Sigmoid colon (tissue), 7 donors: ENCODE results near the gene GPR139. TPM values are rescaled to one million over a fixed set of nuclear protein-coding genes. Genes with fewer than 3 reads are reported as not detected.

Experiments
- DNase-seq: peaks from one replicate; pipeline ENCODE4 v3.0.0-alpha.2; 2019
- H3K27ac ChIP-seq, 4 donors: fragments of 200-600 bp; sonication (generic); one replicate each; pipeline ENCODE4 v1.5.1; 2016 to 2019; ENCODE audit warnings: mild to moderate bottlenecking in 1 of 4
- H3K27me3 ChIP-seq, 3 donors: fragments of 200-600 bp; sonication (generic); one replicate each; pipeline ENCODE4 v1.5.1; 2019; ENCODE audit warnings: mild to moderate bottlenecking in 1 of 3
- H3K36me3 ChIP-seq, 4 donors: fragments of 200-600 bp; sonication (generic); one replicate each; pipeline ENCODE4 v1.5.1; 2016 to 2019
- H3K4me1 ChIP-seq, 4 donors: fragments of 200-600 bp; sonication (generic); one replicate each; pipeline ENCODE4 v1.5.1; 2017 to 2019
- H3K4me3 ChIP-seq, 4 donors: fragments of 200-600 bp; sonication (generic); one replicate each; pipeline ENCODE4 v1.5.1; 2017 to 2019; ENCODE audit warnings: mild to moderate bottlenecking in 2 of 4, moderate library complexity in 1 of 4
- H3K9me3 ChIP-seq, 4 donors: fragments of 200-600 bp in 3 of 4; sonication (generic) in 3 of 4; one replicate each; pipeline versions ENCODE4 v1.5.1 to v1.6.1; 2013 to 2019
- EP300 ChIP-seq, 4 donors: sonication (generic); formaldehyde crosslinking; IDR thresholded peaks; one replicate each; pipeline ENCODE4 v1.6.1; 2017; ENCODE audit warnings: antibody characterized with exemption in 4 of 4
- POLR2A ChIP-seq, 2 donors: fragments of 450-650 bp; IDR thresholded peaks; one replicate each; pipeline ENCODE4 v1.6.1; 2016; ENCODE audit warnings: antibody characterized with exemption in 2 of 2, mild to moderate bottlenecking in 2 of 2, moderate library complexity in 2 of 2
- POLR2AphosphoS5 ChIP-seq, 4 donors: sonication (generic); formaldehyde crosslinking; IDR thresholded peaks; one replicate each; pipeline ENCODE4 v1.6.1; 2017; ENCODE audit warnings: antibody characterized with exemption in 4 of 4
- WGBS, 2 donors: extraction: QIAGEN DNeasy Blood & Tissue Kit; methylation state at CpG; one replicate each; pipeline ENCODE4 v1.1.7; 2013; 5-methylcytosine and 5-hydroxymethylcytosine counted together
- intact Hi-C: fragments of 100-400 bp; cut with DNase I; formaldehyde crosslinking; loops from one replicate; pipeline ENCODE4 v1.15.1; 2023
- polyA plus RNA-seq, 3 donors: library from polyadenylated mRNA; stranded (reverse); fragments of 200-250 nt; gene quantifications; one replicate each; pipeline ENCODE4 v1.2.3, GENCODE V29; 2013
- total RNA-seq, 4 donors: library from RNA; depleted of rRNA; stranded (reverse); fragments of >200 nt; gene quantifications; one replicate each; pipeline ENCODE4 v1.1.0, GENCODE V29; 2016
- TF ChIP-seq, protein P1 (sequence below), 4 experiments: fragments of 450-650 bp in 3 of 4; fragments of 200-600 bp in 1 of 4; IDR thresholded peaks; one replicate each; pipeline ENCODE4 v1.5.1; 2016 to 2019; ENCODE audit warnings: antibody characterized with exemption in 4 of 4, mild to moderate bottlenecking in 3 of 4, moderate library complexity in 2 of 4
- donor health status: healthy with polysubstance abuse.
- donor health status: Bipolar disorder and iron deficiency.
- donor health status: healthy.

Gene GPR139
- total and polyA plus RNA-seq, 7 donors, result not detected

DNA sequence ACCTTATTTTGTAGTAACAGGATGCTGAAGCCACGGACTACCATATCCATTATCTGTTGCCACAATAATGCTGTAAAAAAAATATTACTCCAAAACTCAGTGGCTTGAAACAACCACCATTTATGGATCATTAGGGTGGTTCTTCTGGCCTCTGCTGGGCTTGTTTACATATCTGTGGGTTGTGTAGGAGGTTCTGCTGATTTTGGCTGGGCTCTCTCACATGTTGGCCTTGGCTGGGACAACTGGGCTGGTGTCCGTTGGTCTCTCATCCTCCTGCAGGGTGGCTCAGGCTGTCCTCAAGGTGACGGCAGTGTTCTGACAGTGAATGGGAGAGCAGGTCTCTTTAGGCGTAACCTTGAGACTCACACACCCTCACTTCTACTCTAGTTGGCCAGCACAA lies 76.0 kb downstream of the GPR139 start:
- intact Hi-C loops, result no loop called here
- WGBS, 2 donors, result 65 to 69% methylated on average over 4 of the region's 4 CpGs
- Histone ChIP-seq H3K36me3 (no peaks in the 10 kb centered on the region), H3K27ac (no peak overlapping the region), H3K27me3 (no peaks in the 10 kb centered on the region), H3K4me3 (no peak overlapping the region), H3K9me3 (no peaks in the 10 kb centered on the region), H3K4me1 (no peaks in the 10 kb centered on the region)
- DNase-seq, result no peak
- TF ChIP-seq POLR2A (IDR thresholded peaks at IDR 0.05), result no peak
- no peak for TF ChIP-seq POLR2AphosphoS5 (IDR thresholded peaks at IDR 0.05)
- TF ChIP-seq, protein P1, sequence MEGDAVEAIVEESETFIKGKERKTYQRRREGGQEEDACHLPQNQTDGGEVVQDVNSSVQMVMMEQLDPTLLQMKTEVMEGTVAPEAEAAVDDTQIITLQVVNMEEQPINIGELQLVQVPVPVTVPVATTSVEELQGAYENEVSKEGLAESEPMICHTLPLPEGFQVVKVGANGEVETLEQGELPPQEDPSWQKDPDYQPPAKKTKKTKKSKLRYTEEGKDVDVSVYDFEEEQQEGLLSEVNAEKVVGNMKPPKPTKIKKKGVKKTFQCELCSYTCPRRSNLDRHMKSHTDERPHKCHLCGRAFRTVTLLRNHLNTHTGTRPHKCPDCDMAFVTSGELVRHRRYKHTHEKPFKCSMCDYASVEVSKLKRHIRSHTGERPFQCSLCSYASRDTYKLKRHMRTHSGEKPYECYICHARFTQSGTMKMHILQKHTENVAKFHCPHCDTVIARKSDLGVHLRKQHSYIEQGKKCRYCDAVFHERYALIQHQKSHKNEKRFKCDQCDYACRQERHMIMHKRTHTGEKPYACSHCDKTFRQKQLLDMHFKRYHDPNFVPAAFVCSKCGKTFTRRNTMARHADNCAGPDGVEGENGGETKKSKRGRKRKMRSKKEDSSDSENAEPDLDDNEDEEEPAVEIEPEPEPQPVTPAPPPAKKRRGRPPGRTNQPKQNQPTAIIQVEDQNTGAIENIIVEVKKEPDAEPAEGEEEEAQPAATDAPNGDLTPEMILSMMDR (IDR thresholded peaks at IDR 0.05), result no peak
- no peak for TF ChIP-seq EP300 (IDR thresholded peaks at IDR 0.05)

DNA sequence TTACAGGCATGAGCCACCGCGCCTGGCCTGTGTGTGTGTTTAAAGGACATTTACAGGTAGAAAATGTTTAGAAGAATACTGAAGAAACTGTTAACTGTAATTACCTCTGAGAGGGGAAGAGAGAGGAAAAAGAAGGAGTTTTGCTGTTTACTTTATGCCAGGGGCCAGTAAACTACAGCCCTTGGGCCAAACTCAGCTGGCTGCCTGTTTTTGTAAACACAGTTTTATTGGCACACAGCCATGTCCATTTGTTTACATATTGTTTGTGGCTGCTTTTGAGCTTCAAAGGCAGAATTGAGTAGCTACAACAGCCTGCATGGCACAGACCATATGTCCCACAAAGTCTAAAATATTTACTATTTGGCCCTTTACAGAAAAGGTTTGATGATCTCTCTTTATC lies 76.4 kb downstream of the GPR139 start:
- intact Hi-C loops, result no loop called here

DNA sequence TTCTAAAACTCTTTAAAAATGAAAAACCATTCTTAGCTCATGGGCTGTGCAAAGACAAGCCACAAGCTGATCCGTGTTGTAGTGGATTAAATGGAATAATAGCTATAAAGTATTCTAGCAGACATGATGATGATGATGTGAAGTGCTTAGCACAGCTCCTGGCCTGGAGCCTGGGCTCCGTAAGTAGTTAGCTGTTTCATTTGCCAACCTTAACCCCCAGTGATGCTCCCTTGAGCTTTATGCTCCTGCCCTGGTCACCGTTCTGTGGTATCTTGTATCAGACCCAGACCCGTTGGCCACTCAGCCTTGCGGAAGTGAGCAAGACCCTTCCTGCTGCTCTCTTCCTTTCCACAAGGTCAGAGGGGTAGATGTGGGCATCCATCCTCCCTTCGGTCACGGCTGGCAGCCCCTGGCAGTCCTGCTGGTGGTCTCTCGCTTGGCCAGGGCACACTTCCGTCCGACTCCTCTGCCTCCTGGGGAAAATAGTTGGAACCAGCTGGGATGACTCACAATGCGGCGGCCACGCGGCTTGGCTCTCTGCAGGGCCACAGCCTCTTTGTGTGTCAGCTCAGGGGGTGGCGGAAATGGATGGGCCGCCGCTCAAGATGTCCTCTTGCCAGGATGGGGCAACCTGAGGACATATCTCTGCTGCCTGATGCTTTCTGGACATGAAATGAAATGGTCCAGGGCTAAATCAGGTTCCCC lies 79.1 kb downstream of the GPR139 start:
- H3K27ac ChIP-seq, result no peak overlapping the region
- no peaks in the 10 kb centered on the region for H3K36me3 ChIP-seq
- no peak for DNase-seq
- no peaks in the 10 kb centered on the region for H3K9me3 ChIP-seq
- TF ChIP-seq POLR2AphosphoS5 (IDR thresholded peaks at IDR 0.05) (no peak), POLR2A (IDR thresholded peaks at IDR 0.05) (no peak), EP300 (IDR thresholded peaks at IDR 0.05) (no peak)
- TF ChIP-seq, protein P1 (IDR thresholded peaks at IDR 0.05), result no peak
- no peaks in the 10 kb centered on the region for H3K27me3 ChIP-seq
- WGBS, 2 donors, result 89 to 92% methylated on average over 17 of the region's 17 CpGs
- H3K4me3 ChIP-seq, result no peak overlapping the region
- H3K4me1 ChIP-seq, result no peaks in the 10 kb centered on the region
- intact Hi-C loops, result no loop called here

More for the DNA sequence above, 76.4 kb downstream of the GPR139 start:
- H3K9me3 ChIP-seq, result no peaks in the 10 kb centered on the region
- no peaks in the 10 kb centered on the region for H3K27me3 ChIP-seq
- no peak overlapping the region for H3K27ac ChIP-seq
- TF ChIP-seq, protein P1 (IDR thresholded peaks at IDR 0.05), result no peak
- TF ChIP-seq EP300 (IDR thresholded peaks at IDR 0.05), result no peak
- no peak for TF ChIP-seq POLR2AphosphoS5 (IDR thresholded peaks at IDR 0.05)
- H3K36me3 ChIP-seq, result no peaks in the 10 kb centered on the region
- H3K4me3 ChIP-seq, result no peak overlapping the region
- DNase-seq, result no peak
- 78 to 86% methylated on average over 2 of the region's 2 CpGs for WGBS, 2 donors
- no peaks in the 10 kb centered on the region for H3K4me1 ChIP-seq

DNA sequence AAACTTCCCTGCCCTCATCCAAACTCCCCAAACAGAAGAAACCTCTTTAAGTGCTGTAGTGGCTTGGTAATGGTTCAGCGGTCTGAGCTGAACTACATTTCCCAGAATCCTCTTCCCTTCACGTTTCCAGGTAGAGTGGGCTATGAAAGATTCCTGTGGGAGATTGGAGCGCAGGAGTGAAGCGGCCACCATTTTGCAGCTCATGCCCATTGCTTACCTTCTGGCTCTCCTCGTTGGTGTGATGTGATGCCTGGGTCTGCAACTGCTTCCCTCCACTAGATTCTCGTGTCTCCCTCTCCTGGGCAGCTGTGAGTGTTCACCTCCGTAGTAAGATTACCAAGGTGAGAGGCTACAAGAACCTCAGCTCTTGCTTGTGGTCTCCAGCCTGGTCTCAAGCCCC lies 82.1 kb downstream of the GPR139 start:
- no peaks in the 10 kb centered on the region for H3K4me1 ChIP-seq
- intact Hi-C loops, result no loop called here
- no peaks in the 10 kb centered on the region for H3K27me3 ChIP-seq
- DNase-seq, result no peak
- H3K9me3 ChIP-seq, result no peaks in the 10 kb centered on the region
- H3K4me3 ChIP-seq, result no peak overlapping the region
- TF ChIP-seq, protein P1 (IDR thresholded peaks at IDR 0.05), result no peak
- TF ChIP-seq POLR2AphosphoS5 (IDR thresholded peaks at IDR 0.05), result no peak
- H3K27ac ChIP-seq, result no peak overlapping the region
- 40 to 67% methylated on average over 7 of the region's 7 CpGs for WGBS, 2 donors
- H3K36me3 ChIP-seq, result no peaks in the 10 kb centered on the region

DNA sequence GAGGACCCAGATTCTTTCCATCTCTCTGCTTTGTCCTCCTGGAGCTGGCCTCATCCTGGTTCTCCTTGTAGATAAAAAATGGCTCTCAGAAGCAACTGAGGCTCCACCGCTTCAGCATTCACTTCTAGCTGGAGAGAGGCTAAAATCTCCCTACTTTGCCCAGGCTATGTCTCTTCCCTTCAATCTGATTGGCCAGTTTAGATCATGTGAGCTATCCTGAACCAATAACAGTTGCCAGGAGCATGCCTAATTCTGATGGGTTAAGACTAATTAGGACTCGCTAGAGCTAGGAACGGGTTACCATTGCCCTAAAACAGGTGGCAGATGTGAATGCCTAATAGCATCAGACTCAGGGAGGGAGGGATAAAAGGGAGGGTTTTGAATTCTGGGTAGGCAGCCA lies 89.6 kb downstream of the GPR139 start:
- H3K27me3 ChIP-seq, result no peaks in the 10 kb centered on the region
- no peaks in the 10 kb centered on the region for H3K9me3 ChIP-seq
- DNase-seq, result no peak
- no peaks in the 10 kb centered on the region for H3K36me3 ChIP-seq
- intact Hi-C loops, result no loop called here
- WGBS, 2 donors, result 88% methylated on average over 3 of the region's 3 CpGs
- no peak overlapping the region for H3K27ac ChIP-seq
- H3K4me3 ChIP-seq, result no peak overlapping the region
- TF ChIP-seq, protein P1 (IDR thresholded peaks at IDR 0.05), result no peak
- TF ChIP-seq POLR2A (IDR thresholded peaks at IDR 0.05) (no peak), POLR2AphosphoS5 (IDR thresholded peaks at IDR 0.05) (no peak), EP300 (IDR thresholded peaks at IDR 0.05) (no peak)
- no peaks in the 10 kb centered on the region for H3K4me1 ChIP-seq
